ENCODE data around the gene PLA2G4D.

The PLA2G4D gene

GRCh38 chr15:42141246-42141645 is 46.9 kb upstream of the PLA2G4D start:
- no peaks in the 10 kb centered on the region for H3F3A ChIP-seq (ENCODE audit: insufficient read depth, low read length)
- H3K9me2 ChIP-seq (ENCODE audit: low read depth, low read length), result no peaks in the 10 kb centered on the region
- no peaks in the 10 kb centered on the region for H3K79me2 ChIP-seq (ENCODE audit: insufficient read depth, low read length)
- H4K20me1 ChIP-seq (ENCODE audit: insufficient read depth, low read length), result no peaks in the 10 kb centered on the region
- H3K27me3 ChIP-seq (ENCODE audit: insufficient read depth, low read length), result peaks cover 4% of the 10 kb centered on the region; the same call in 1 of the 2 replicates
- H3K4me1 ChIP-seq (ENCODE audit: insufficient read depth, low read length, severe bottlenecking), result no peaks in the 10 kb centered on the region
- no peak overlapping the region for H3K4me3 ChIP-seq (ENCODE audit: low read depth, low read length, poor library complexity, severe bottlenecking)
- H2AFZ ChIP-seq (ENCODE audit: low read length), result no peak overlapping the region
- TF ChIP-seq, protein P1, sequence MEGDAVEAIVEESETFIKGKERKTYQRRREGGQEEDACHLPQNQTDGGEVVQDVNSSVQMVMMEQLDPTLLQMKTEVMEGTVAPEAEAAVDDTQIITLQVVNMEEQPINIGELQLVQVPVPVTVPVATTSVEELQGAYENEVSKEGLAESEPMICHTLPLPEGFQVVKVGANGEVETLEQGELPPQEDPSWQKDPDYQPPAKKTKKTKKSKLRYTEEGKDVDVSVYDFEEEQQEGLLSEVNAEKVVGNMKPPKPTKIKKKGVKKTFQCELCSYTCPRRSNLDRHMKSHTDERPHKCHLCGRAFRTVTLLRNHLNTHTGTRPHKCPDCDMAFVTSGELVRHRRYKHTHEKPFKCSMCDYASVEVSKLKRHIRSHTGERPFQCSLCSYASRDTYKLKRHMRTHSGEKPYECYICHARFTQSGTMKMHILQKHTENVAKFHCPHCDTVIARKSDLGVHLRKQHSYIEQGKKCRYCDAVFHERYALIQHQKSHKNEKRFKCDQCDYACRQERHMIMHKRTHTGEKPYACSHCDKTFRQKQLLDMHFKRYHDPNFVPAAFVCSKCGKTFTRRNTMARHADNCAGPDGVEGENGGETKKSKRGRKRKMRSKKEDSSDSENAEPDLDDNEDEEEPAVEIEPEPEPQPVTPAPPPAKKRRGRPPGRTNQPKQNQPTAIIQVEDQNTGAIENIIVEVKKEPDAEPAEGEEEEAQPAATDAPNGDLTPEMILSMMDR (IDR thresholded peaks at IDR 0.05; ENCODE audit: low read length), result no peak
- no peak for TF ChIP-seq EZH2 (IDR thresholded peaks at IDR 0.05; ENCODE audit: borderline replicate concordance, low read length)
- no peak overlapping the region for H3K4me2 ChIP-seq (ENCODE audit: low read length)
- no peaks in the 10 kb centered on the region for H3K36me3 ChIP-seq (ENCODE audit: insufficient read depth, low read length)
- H3K9ac ChIP-seq (ENCODE audit: low read length), result no peak overlapping the region
- H3K9me3 ChIP-seq (ENCODE audit: low read length), result no peaks in the 10 kb centered on the region
- H3K27ac ChIP-seq (ENCODE audit: low read depth, low read length, poor library complexity, severe bottlenecking), result no peak overlapping the region

DNA sequence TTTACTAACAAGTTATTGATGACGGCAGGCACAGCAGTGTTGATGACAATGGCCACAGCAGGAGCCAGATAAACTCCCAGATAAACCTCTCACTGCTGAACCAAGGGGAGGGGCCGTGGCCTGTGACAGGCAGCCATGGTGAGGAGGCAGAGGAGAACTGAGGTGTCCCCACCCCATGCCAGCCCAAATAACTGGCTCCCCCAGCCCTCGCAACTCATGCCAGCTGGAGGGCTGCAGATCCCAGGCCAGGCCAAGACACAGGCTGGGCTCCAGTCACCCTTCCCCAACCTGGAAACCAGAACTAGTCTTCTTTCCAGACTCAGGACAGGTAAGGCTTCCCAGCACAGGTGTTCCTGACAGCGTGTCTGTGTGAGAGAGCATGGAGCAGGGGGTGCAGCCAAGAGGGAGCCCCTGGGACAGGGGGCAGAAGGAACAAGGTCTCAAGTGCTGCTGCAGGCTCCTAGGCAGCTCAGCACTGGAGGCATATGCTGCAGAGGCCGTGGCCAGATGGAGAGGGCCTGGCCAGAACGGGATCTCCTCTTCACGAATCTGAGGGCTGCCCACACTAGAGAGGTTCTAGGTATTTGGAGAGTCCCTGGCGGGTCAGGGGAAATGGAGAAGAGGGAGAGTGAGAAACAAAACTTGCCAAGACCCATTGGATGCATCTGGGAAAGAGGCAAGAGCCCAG is 46.2 kb upstream of the PLA2G4D start:
- H3K9ac ChIP-seq (ENCODE audit: low read length), result no peak overlapping the region
- peaks cover 4% of the 10 kb centered on the region; the same call in 1 of the 2 replicates for H3K27me3 ChIP-seq (ENCODE audit: insufficient read depth, low read length)
- TF ChIP-seq, protein P1 (IDR thresholded peaks at IDR 0.05; ENCODE audit: low read length), result no peak
- no peak for TF ChIP-seq EZH2 (IDR thresholded peaks at IDR 0.05; ENCODE audit: borderline replicate concordance, low read length)
- H3F3A ChIP-seq (ENCODE audit: insufficient read depth, low read length), result no peaks in the 10 kb centered on the region
- H4K20me1 ChIP-seq (ENCODE audit: insufficient read depth, low read length), result no peaks in the 10 kb centered on the region
- H3K4me3 ChIP-seq (ENCODE audit: low read depth, low read length, poor library complexity, severe bottlenecking), result no peak overlapping the region
- no peak overlapping the region for H3K4me2 ChIP-seq (ENCODE audit: low read length)
- H3K36me3 ChIP-seq (ENCODE audit: insufficient read depth, low read length), result no peaks in the 10 kb centered on the region
- H3K27ac ChIP-seq (ENCODE audit: low read depth, low read length, poor library complexity, severe bottlenecking), result no peak overlapping the region
- H3K9me3 ChIP-seq (ENCODE audit: low read length), result no peaks in the 10 kb centered on the region
- no peaks in the 10 kb centered on the region for H3K79me2 ChIP-seq (ENCODE audit: insufficient read depth, low read length)
- no peak overlapping the region for H2AFZ ChIP-seq (ENCODE audit: low read length)
- no peaks in the 10 kb centered on the region for H3K9me2 ChIP-seq (ENCODE audit: low read depth, low read length)
- no peaks in the 10 kb centered on the region for H3K4me1 ChIP-seq (ENCODE audit: insufficient read depth, low read length, severe bottlenecking)

GRCh38 chr15:42139596-42139995 is 45.2 kb upstream of the PLA2G4D start:
- H3K79me2 ChIP-seq (ENCODE audit: insufficient read depth, low read length), result no peaks in the 10 kb centered on the region

More at GRCh38 chr15:42139596-42139995, 45.2 kb upstream of the PLA2G4D start:
- no peaks in the 10 kb centered on the region for H3F3A ChIP-seq (ENCODE audit: insufficient read depth, low read length)
- H4K20me1 ChIP-seq (ENCODE audit: insufficient read depth, low read length), result no peaks in the 10 kb centered on the region
- no peak overlapping the region for H3K27ac ChIP-seq (ENCODE audit: low read depth, low read length, poor library complexity, severe bottlenecking)
- H3K4me1 ChIP-seq (ENCODE audit: insufficient read depth, low read length, severe bottlenecking), result no peaks in the 10 kb centered on the region
- no peak overlapping the region for H3K9ac ChIP-seq (ENCODE audit: low read length)
- no peak overlapping the region for H2AFZ ChIP-seq (ENCODE audit: low read length)
- H3K4me3 ChIP-seq (ENCODE audit: low read depth, low read length, poor library complexity, severe bottlenecking), result no peak overlapping the region
- no peaks in the 10 kb centered on the region for H3K9me2 ChIP-seq (ENCODE audit: low read depth, low read length)
- no peaks in the 10 kb centered on the region for H3K36me3 ChIP-seq (ENCODE audit: insufficient read depth, low read length)
- peaks cover 4% of the 10 kb centered on the region; the same call in 1 of the 2 replicates for H3K27me3 ChIP-seq (ENCODE audit: insufficient read depth, low read length)
- no peak overlapping the region for H3K4me2 ChIP-seq (ENCODE audit: low read length)
- TF ChIP-seq, protein P1 (IDR thresholded peaks at IDR 0.05; ENCODE audit: low read length), result no peak
- TF ChIP-seq EZH2 (IDR thresholded peaks at IDR 0.05; ENCODE audit: borderline replicate concordance, low read length), result no peak
- H3K9me3 ChIP-seq (ENCODE audit: low read length), result no peaks in the 10 kb centered on the region
